ENCODE results near the gene AQP3. TPM values are rescaled to one million over a fixed set of nuclear protein-coding genes. Genes with fewer than 3 reads are reported as not detected.

The AQP3 gene
- polyA plus RNA-seq, 1 experiment, result 0.47 TPM

- Histone ChIP-seq H3K27me3 (ENCODE audit: control insufficient read depth, insufficient read depth, low read length) (peaks cover 7% of the 10 kb centered on the region), H3K36me3 (ENCODE audit: control insufficient read depth, insufficient read depth, low read length) (no peaks in the 10 kb centered on the region), H3K4me3 (ENCODE audit: low read depth, low read length) (no peak overlapping the region)
- POLR2A ChIA-PET, result no interaction called here
- DNase-seq (ENCODE audit: low read depth), result no peak
- TF ChIP-seq CTCF (IDR thresholded peaks at IDR 0.05; ENCODE audit: insufficient read depth, low read depth, low read length), result no peak
- CTCF ChIA-PET, result interaction anchor here (0.7 to 8.2 kb wide), 4 partner anchors 29 to 133 kb away, joined by 3 to 111 read pairs (median 3); no protein-coding TSS in a partner anchor
These were observed 27.6 kb downstream of the AQP3 start for GRCh38 chr9:33419708-33420303.

DNA sequence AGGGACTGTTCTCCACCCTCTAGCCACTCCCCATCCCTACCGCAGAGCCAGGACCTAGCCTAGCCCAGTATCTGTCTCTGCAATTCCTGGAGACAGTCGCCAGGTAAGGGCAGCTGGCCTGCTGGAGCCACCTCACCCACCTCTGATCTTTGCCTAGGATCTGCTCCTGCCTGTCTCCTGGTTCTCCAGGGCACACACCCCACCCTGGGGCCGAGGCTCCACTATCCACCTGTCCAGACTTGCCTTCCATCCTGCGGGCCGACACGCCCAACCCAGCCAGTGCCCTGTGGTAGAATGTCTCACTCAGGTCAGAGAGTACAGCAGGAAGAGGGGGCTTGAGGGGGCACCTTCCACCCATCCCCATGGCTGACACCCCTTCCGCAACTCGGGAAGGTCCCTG, 29.3 kb downstream of the AQP3 start:
- Histone ChIP-seq H3K27me3 (ENCODE audit: control insufficient read depth, insufficient read depth, low read length) (peaks cover 7% of the 10 kb centered on the region), H3K36me3 (ENCODE audit: control insufficient read depth, insufficient read depth, low read length) (no peaks in the 10 kb centered on the region), H3K4me3 (ENCODE audit: low read depth, low read length) (no peak overlapping the region)
- TF ChIP-seq CTCF (IDR thresholded peaks at IDR 0.05; ENCODE audit: insufficient read depth, low read depth, low read length), result no peak
- ChIA-PET CTCF (interaction anchor here (4.5 to 8.2 kb wide), 3 partner anchors 14 to 131 kb away, joined by 25 to 111 read pairs (median 42); partner anchors contain the start of gene AQP7), POLR2A (no interaction called here)
- no peak for DNase-seq (ENCODE audit: low read depth)

GRCh38 chr9:33416996-33417395, 30.4 kb downstream of the AQP3 start:
- Histone ChIP-seq H3K36me3 (ENCODE audit: control insufficient read depth, insufficient read depth, low read length) (no peaks in the 10 kb centered on the region), H3K27me3 (ENCODE audit: control insufficient read depth, insufficient read depth, low read length) (peaks cover 7% of the 10 kb centered on the region), H3K4me3 (ENCODE audit: low read depth, low read length) (no peak overlapping the region)
- ChIA-PET POLR2A (no interaction called here), CTCF (interaction anchor here (1.1 to 8.2 kb wide), 11 partner anchors 9 to 130 kb away, joined by 3 to 111 read pairs (median 16); partner anchors contain the start of genes AQP3, AQP7 and NOL6)
- no peak for TF ChIP-seq CTCF (IDR thresholded peaks at IDR 0.05; ENCODE audit: insufficient read depth, low read depth, low read length)
- DNase-seq (ENCODE audit: low read depth), result no peak

- Histone ChIP-seq H3K27me3 (ENCODE audit: control insufficient read depth, insufficient read depth, low read length) (peaks cover 5% of the 10 kb centered on the region), H3K4me3 (ENCODE audit: low read depth, low read length) (no peak overlapping the region), H3K36me3 (ENCODE audit: control insufficient read depth, insufficient read depth, low read length) (no peaks in the 10 kb centered on the region)
- ChIA-PET CTCF (interaction anchor here (0.9 to 8.2 kb wide), 27 partner anchors 8 to 371 kb away, joined by 3 to 111 read pairs (median 5); partner anchors contain the start of genes AQP3, AQP7 and NFX1), POLR2A (no interaction called here)
- TF ChIP-seq CTCF (IDR thresholded peaks at IDR 0.05; ENCODE audit: insufficient read depth, low read depth, low read length), result peak; percentile 82
- DNase-seq (ENCODE audit: low read depth), result no peak
These were observed 31.8 kb downstream of the AQP3 start for GRCh38 chr9:33415501-33416038.

GRCh38 chr9:33414889-33415500, 32.4 kb downstream of the AQP3 start:
- DNase-seq (ENCODE audit: low read depth), result no peak
- POLR2A ChIA-PET, result interaction anchor here (0.6 kb wide), 1 partner anchor 308 kb away, joined by 7 read pairs; no protein-coding TSS in a partner anchor
- H3K27me3 ChIP-seq (ENCODE audit: control insufficient read depth, insufficient read depth, low read length), result peaks cover 6% of the 10 kb centered on the region
- CTCF ChIA-PET, result interaction anchor here (0.6 to 8.2 kb wide), 25 partner anchors 11 to 371 kb away, joined by 3 to 111 read pairs (median 5); partner anchors contain the start of genes AQP3, AQP7 and NFX1
- no peak overlapping the region for H3K4me3 ChIP-seq (ENCODE audit: low read depth, low read length)
- no peak for TF ChIP-seq CTCF (IDR thresholded peaks at IDR 0.05; ENCODE audit: insufficient read depth, low read depth, low read length)
- H3K36me3 ChIP-seq (ENCODE audit: control insufficient read depth, insufficient read depth, low read length), result no peaks in the 10 kb centered on the region
